SK-MEL-5 (cell line): ENCODE results near the gene TRAPPC10. TPM values are rescaled to one million over a fixed set of nuclear protein-coding genes. Genes with fewer than 3 reads are reported as not detected.

ENCODE experiments used
- DNase-seq: peaks from one replicate; pipeline ENCODE4 v3.0.0-alpha.2; 2016; ENCODE audit warnings: low read depth, low spot score
- in situ Hi-C: cut with HindIII; loops from 2 replicates; pipeline ENCODE4 v1.10.0; 2016; ENCODE audit warnings: low sequenced_read_pairs, high pct_unique_total_duplicates, low pct_unique_long_range_greater_than_20kb
- total RNA-seq: library from RNA; depleted of rRNA; stranded (reverse); fragments of >200 nt; shearing (Covaris generic); gene quantifications from 2 replicates; pipeline ENCODE4 v1.2.3, GENCODE V29; 2014

Gene TRAPPC10
- total RNA-seq, 1 experiment from 2014 or later = 24.3 TPM

- DNase-seq = no peak
- in situ Hi-C loops = no loop called here
Measured at GRCh38 chr21:44017601-44018000, 5.5 kb downstream of the TRAPPC10 start.

DNA sequence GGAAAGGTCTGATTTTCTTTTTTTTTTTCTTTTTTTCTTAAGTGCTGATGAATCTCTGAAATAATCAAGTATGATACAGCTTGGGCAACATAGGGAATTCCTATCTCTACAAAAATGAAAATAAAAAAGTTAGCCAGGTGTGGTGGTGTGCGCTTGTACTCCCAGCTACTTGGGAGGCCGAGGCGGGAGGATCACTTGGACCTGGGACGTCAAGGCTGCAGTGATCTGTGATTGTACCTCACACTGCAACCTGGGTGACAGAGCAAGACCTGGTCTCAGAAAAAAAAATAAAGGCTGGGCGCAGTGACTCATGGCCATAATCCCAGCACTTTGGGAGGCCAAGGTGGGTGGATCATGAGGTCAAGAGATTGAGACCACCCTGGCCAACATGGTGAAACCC lies 6.0 kb downstream of the TRAPPC10 start:
- DNase-seq = no peak
- in situ Hi-C loops = no loop called here

DNA sequence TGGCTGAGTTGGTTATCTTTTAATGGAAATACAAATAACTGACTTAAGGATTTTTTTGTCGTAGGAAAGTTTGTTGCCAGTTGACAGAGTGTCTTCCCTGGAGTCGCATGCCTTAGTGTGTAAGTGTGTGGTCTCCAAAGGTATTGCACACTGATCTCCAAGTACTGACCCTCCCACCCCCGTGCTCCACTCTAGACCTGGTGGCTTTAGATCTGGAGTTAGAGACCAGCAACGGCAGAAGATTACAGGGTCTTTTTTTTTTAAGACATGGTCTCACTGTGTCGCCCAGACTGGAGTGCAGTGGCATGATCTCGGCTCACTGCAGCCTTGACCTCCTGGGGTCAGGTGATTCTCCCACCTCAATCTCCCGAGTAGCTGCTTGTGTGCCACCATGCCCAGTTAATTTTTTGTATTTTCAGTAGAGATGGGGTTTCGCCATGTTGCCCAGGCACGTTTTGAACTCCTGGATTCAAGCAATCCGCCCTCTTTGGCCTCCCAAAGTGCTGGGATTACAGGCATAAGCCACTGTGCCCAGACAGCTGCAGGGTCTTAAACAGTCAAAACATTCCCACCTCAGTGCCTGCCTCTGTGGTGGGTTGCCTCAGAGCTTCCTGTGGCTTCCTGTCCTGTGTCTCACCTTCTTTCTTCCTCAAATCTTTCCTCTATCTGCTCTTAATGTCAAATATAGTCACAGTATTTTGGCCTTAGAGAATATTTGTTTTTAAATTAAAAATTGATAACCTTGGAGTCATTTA lies 6.9 kb downstream of the TRAPPC10 start:
- in situ Hi-C loops = no loop called here
- no peak for DNase-seq

DNA sequence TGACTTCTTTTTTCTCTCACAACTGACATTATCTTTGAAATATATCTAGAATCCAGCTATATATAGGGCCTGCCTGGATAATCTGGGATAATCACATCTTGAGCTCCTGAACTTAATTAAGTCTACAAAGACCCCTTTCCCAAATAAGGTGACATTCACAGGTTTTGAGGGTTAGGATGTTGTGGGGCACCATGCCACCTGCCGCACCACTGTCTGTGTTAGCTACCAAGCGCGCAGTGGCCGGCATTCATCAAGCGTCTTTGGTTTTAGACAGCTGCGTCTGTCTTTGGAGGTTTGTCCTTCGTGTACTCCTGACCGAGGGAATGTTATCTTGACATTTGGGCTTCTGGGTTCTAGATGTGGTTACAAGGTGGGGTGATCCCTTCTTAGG lies 7.5 kb downstream of the TRAPPC10 start:
- no peak for DNase-seq
- in situ Hi-C loops = no loop called here

DNA sequence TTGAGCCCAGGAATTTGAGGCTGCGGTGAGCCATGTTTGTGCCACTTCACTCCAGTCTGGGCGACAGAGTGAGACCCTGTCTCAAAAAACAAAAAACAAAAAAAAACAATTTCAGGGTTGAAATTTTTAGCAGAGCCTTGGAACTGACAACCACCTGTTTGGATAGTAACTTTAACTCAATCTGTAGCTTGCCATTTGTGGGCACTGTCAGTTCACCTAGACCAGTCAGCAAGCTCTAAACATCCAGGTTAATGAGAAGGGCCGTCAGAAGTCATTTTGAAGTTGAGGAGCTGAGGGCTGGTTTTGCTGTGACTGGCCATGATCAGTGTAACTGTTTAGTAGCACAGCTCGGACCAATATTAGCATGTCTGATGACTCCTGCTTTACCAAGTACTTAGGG lies 8.4 kb downstream of the TRAPPC10 start:
- in situ Hi-C loops = no loop called here
- no peak for DNase-seq

DNA sequence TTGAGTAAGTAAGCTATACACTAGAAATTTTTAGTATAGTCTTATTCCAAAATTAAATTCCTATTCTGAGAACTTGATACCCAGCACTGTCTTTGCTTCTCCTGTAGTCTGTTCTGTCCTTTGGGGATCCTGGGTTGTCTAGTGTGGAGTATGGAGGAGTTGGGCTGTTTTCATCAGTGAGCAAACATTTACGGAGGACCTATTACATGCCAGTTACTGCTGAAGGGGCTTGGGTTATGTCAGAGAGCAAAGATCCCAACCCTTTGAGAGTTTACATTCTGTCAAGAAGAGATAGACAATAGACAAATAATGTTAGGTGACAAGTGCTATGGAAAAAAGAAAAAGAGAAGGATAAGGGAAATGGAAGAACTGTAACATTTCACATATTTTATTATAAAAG lies 9.0 kb downstream of the TRAPPC10 start:
- in situ Hi-C loops = no loop called here
- DNase-seq = no peak

DNA sequence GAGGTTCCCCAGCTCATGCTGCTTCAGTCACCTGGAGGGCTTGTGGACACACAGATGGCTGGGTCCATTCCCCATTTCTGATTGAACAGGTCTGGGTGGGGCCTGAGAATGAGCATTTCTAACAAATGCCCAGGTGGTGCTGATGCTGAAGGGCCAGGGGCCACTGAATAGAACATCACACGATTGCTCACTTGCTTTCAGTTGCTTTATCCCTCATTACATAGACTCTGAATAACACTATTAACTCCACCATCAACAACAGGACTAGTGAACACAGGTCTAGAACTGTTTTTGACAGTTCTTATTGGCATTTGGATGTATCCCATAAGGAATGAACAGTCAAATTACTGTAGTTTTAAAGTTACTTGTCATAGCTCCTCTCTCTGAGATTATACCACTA lies 12.1 kb downstream of the TRAPPC10 start:
- in situ Hi-C loops = no loop called here
- no peak for DNase-seq

- DNase-seq = peak; percentile 7
- in situ Hi-C loops = no loop called here
Measured at GRCh38 chr21:44024887-44025353, 12.8 kb downstream of the TRAPPC10 start.

- no peak for DNase-seq
- in situ Hi-C loops = no loop called here
Measured at GRCh38 chr21:44027607-44028286, 15.6 kb downstream of the TRAPPC10 start.

GRCh38 chr21:44028287-44028659 lies 16.2 kb downstream of the TRAPPC10 start:
- in situ Hi-C loops = no loop called here

DNA sequence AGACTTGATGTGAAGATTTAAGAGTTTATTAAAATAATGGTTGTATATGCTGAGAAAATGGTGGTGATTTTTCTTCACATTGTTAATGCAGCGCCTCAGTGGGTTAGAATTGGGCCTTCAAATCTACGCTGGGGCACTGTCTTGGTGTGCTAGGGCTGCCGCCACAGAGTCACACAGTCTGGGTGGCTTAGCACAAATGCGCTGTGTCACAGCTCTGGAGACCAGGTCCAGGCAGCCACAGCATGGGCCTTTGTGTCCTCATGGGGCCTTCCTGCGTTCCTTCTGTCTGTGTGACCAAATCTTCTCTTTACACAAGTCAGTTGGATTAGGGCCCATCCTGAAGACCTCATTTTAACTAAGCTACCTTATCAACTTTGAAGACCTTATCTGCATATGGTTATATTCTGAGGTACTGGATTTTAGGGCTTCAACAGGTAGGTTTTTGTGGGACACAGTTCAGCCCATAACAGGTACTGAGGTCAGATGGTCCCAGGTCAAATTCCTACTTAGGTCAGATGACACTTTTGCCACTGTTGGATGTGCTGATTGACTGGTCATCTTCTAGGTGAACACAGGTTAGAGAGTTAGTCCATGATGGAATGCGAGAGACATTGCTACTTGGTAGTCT lies 17.5 kb downstream of the TRAPPC10 start:
- no peak for DNase-seq
- in situ Hi-C loops = no loop called here

More at GRCh38 chr21:44028287-44028659, 16.2 kb downstream of the TRAPPC10 start:
- no peak for DNase-seq

GRCh38 chr21:44035244-44035643 lies 23.1 kb downstream of the TRAPPC10 start:
- in situ Hi-C loops = no loop called here
- no peak for DNase-seq

GRCh38 chr21:44038063-44038462 lies 26.0 kb downstream of the TRAPPC10 start:
- no peak for DNase-seq
- in situ Hi-C loops = no loop called here

DNA sequence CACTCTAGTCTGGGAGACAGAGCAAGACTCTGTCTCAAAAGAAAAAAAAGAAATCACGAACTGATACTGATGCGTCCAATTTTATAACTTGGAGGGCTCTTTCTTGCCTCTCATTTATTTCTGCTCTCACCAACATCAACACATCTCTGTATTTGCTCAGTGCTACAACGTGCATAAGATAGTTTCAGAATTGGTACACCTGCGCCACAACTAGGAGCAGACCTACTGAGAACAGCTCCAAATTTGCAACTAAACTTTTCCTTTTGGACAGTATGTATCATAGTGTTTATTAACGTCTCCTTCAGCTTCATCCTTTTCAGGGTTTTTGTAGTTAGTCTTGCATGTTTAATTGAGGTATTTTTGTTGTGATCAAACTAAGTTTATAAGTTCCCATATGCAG lies 27.7 kb downstream of the TRAPPC10 start:
- no peak for DNase-seq
- in situ Hi-C loops = no loop called here

DNA sequence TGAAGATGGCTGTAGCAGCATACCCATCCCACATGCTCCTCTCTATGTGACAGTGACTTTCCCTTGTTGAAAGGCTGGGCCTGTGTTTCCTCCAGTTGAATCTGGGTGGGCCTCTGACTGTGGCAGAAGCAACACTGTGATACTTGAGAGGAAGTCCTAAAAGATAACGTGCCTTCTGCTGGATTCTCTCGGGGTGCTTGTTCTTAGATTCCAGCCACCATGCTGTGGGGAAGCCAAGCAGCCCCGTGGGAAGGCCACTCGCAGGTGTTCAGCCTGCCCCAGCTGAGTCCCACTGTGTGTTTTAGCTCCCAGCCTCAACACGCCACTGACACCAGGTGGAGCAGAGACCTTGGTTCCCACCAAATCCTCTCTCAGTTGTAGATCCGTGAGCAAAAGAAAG lies 31.5 kb downstream of the TRAPPC10 start:
- in situ Hi-C loops = no loop called here
- no peak for DNase-seq

- in situ Hi-C loops = no loop called here
Measured at GRCh38 chr21:44046734-44047133, 34.6 kb downstream of the TRAPPC10 start.

GRCh38 chr21:44047996-44048560 lies 36.0 kb downstream of the TRAPPC10 start:
- in situ Hi-C loops = no loop called here
- no peak for DNase-seq

More at GRCh38 chr21:44046734-44047133, 34.6 kb downstream of the TRAPPC10 start:
- DNase-seq = no peak

DNA sequence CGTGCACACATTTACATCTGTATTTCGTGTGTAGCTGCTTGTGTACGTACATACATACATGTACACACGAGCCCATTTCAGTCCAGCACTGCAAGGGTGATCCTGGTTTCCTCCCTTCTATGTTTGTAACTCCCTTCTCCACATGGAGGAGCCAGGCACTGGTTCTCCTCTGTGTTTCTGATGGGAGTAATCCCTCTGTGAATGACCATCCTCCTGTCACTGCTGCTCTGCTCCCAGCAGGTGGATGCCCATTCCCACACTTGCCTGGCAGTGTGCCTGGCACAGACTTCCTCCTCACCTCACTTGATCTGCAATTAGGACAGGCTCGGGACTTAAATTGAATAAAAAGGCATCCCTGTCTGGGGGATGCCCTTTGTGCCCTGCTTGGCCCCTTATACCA lies 37.1 kb downstream of the TRAPPC10 start:
- DNase-seq = no peak
- in situ Hi-C loops = no loop called here
